SK-N-MC (cell line): Measurements from ENCODE around the gene SERGEF.

Experiments used
- EZH2 ChIP-seq: fragments of 200-600 bp; sonication (generic); IDR thresholded peaks from one replicate; pipeline ENCODE4 v1.6.1; 2017; ENCODE audit warnings: antibody characterized with exemption
- FOXP2 ChIP-seq: optimal IDR thresholded peaks from 2 replicates; pipeline ENCODE3; 2011; ENCODE audit warnings: mild to moderate bottlenecking, moderate library complexity; ENCODE audit not compliant: insufficient read depth; ENCODE audit errors: extremely low read length, control extremely low read depth

- TF ChIP-seq EZH2, result no peak
- no peak for TF ChIP-seq FOXP2
Observed at GRCh38 chr11:17771841-17772401, 240.9 kb downstream of the SERGEF start.
